ENCODE data around the gene BCS1L.

BCS1L gene

GRCh38 chr2:218709908-218710307, 50.4 kb downstream of the BCS1L start:
- intact Hi-C loops (cut with DNase I): loop anchor here (2.0 to 5.0 kb wide), 3 partner anchors 38 to 141 kb away; partner anchors contain the start of genes CYP27A1, RNF25 and STK36
- DNase-seq: no peak

GRCh38 chr2:218710334-218710686, 50.8 kb downstream of the BCS1L start:
- intact Hi-C loops (cut with DNase I): loop anchor here (2.0 to 5.0 kb wide), 3 partner anchors 38 to 140 kb away; partner anchors contain the start of genes CYP27A1, RNF25 and STK36
- peak in 1 of 42 donors; percentile 14 for DNase-seq

GRCh38 chr2:218710687-218711549, 51.4 kb downstream of the BCS1L start, which contains the start of gene TTLL4:
TSS of gene TTLL4 (plus strand) at chr2:218710835. CDS start at chr2:218737677, 26,842 bp downstream.
- intact Hi-C loops (cut with DNase I): loop anchor here (2.0 to 5.0 kb wide), 3 partner anchors 39 to 140 kb away; partner anchors contain the start of genes CYP27A1, RNF25 and STK36
- DNase-seq: peak; percentile 95 to 100 (median 99)

- intact Hi-C loops (cut with DNase I): loop anchor here (2.0 to 5.0 kb wide), 3 partner anchors 39 to 139 kb away; partner anchors contain the start of genes CYP27A1, RNF25 and STK36
- DNase-seq: no peak
These were observed 52.1 kb downstream of the BCS1L start for GRCh38 chr2:218711550-218711929.
